PC-9 (cell line): ENCODE measurements around the gene BACH1. TPM values are rescaled to one million over a fixed set of nuclear protein-coding genes. Genes with fewer than 3 reads are reported as not detected.

Source experiments
- BruUV-seq: library from RNA; stranded (reverse); fragments of 400-500 nt; replicated peaks from 2 replicates; lab custom pipeline; 2021; lab: Mats Ljungman, UMichigan
- CTCF ChIA-PET: fragments of 300-600 bp; sonication (Branson Sonifier 250); formaldehyde crosslinking; loops from one replicate; lab custom pipeline; 2022; ENCODE audit warnings: antibody characterized with exemption; lab: Charles Lee
- POLR2A ChIA-PET: fragments of 300-600 bp; sonication (Branson Sonifier 250); formaldehyde crosslinking; loops from one replicate; lab custom pipeline; 2022; ENCODE audit warnings: antibody characterized with exemption; ENCODE audit not compliant: unreplicated experiment; lab: Charles Lee
- DNase-seq, 2 experiments: peaks; one replicate each; pipeline versions ENCODE4 v3.0.0 to v3.0.0-alpha.2; 2015 to 2022; ENCODE audit warnings: mixed read lengths in 1 of 2
- H2AFZ ChIP-seq: fragments of 200-600 bp; sonication (generic); 2 replicates; pipeline ENCODE4 v1.8.1; 2017; ENCODE audit warnings: antibody characterized with exemption
- H3F3A ChIP-seq: fragments of 200-600 bp; sonication (generic); 2 replicates; pipeline ENCODE4 v1.8.1; 2017; ENCODE audit warnings: antibody characterized with exemption, mild to moderate bottlenecking, low read depth; ENCODE audit not compliant: insufficient read depth
- H3K27ac ChIP-seq: fragments of 200-600 bp; sonication (generic); 2 replicates; pipeline ENCODE4 v1.6.1; 2016; ENCODE audit warnings: mixed run types
- H3K27me3 ChIP-seq: fragments of 200-600 bp; sonication (generic); 2 replicates; pipeline ENCODE4 v1.6.1; 2016; ENCODE audit warnings: low read depth, mixed run types; ENCODE audit not compliant: insufficient read depth
- H3K36me3 ChIP-seq: fragments of 200-600 bp; sonication (generic); 2 replicates; pipeline ENCODE4 v1.6.1; 2016; ENCODE audit warnings: low read depth, mixed run types
- H3K4me1 ChIP-seq: fragments of 200-600 bp; sonication (generic); replicated peaks from 2 replicates; pipeline ENCODE4 v1.6.1; 2016; ENCODE audit warnings: mixed run types; ENCODE audit not compliant: insufficient read depth
- H3K4me2 ChIP-seq: fragments of 200-600 bp; sonication (generic); 2 replicates; pipeline ENCODE4 v1.6.1; 2017; ENCODE audit warnings: mixed run types
- H3K4me3 ChIP-seq: fragments of 200-600 bp; sonication (generic); 2 replicates; pipeline ENCODE4 v1.6.1; 2016; ENCODE audit warnings: mixed run types
- H3K79me2 ChIP-seq: fragments of 200-600 bp; sonication (generic); 2 replicates; pipeline ENCODE4 v1.6.1; 2017; ENCODE audit warnings: low read depth, mixed run types
- H3K9me2 ChIP-seq: fragments of 200-600 bp; sonication (generic); 2 replicates; pipeline ENCODE4 v1.8.1; 2017; ENCODE audit warnings: mild to moderate bottlenecking; ENCODE audit not compliant: insufficient read depth
- H3K9me3 ChIP-seq: fragments of 200-600 bp; sonication (generic); 2 replicates; pipeline ENCODE4 v1.8.1; 2016; ENCODE audit warnings: low read depth; ENCODE audit not compliant: insufficient read depth
- H4K20me1 ChIP-seq: fragments of 200-600 bp; sonication (generic); 2 replicates; pipeline ENCODE4 v1.8.1; 2017; ENCODE audit not compliant: insufficient read depth
- CTCF ChIP-seq: fragments of 200-600 bp; sonication (generic); conservative IDR thresholded peaks from 2 replicates; pipeline ENCODE4 v1.6.1; 2017; ENCODE audit warnings: mixed run types, antibody characterized with exemption, mild to moderate bottlenecking, moderate library complexity
- EZH2 ChIP-seq: fragments of 200-600 bp; sonication (generic); IDR thresholded peaks from 2 replicates; pipeline ENCODE4 v1.8.0; 2017; ENCODE audit warnings: antibody characterized with exemption, low read depth
- intact Hi-C: fragments of 100-400 bp; cut with micrococcal nuclease; formaldehyde crosslinking; loops from one replicate; pipeline ENCODE4 v1.10.0; 2022; ENCODE audit not compliant: unreplicated experiment
- total RNA-seq: library from RNA; stranded (reverse); gene quantifications from 2 replicates; pipeline ENCODE4 v1.2.3, GENCODE V29; 2021

Gene BACH1
- total RNA-seq, 1 experiment from 2014 or later = 39.9 TPM

DNA sequence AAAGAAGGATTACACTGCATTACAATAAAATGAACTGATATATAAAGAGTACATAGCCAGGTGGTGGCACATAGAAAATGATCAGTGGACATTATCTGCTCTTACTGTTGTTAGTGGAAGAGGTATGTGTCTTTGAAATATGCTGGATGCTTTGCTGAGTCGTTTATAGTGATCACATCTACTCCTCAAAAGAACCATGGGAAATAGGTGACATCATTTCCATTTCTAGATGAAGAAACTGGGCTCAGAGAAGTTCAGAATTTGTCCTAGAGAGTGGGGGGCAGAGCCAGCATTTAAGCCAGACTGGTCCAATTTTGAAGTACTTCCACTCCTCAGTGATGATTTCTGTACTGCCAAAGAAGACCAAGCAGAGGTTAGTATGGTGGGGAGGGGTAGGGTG lies 34.0 kb upstream of the BACH1 start:
- H3K36me3 ChIP-seq = no peaks in the 10 kb centered on the region
- no peaks in the 10 kb centered on the region for H4K20me1 ChIP-seq
- intact Hi-C loops = no loop called here
- no peaks in the 10 kb centered on the region for H3K27me3 ChIP-seq
- no peak overlapping the region for H3K27ac ChIP-seq
- H3K9me2 ChIP-seq = no peaks in the 10 kb centered on the region
- no peak overlapping the region for H3K4me2 ChIP-seq
- no peak for DNase-seq
- POLR2A ChIA-PET = no interaction called here
- no peak overlapping the region for H3K4me3 ChIP-seq
- H3K79me2 ChIP-seq = peaks cover 4% of the 10 kb centered on the region; the same call in 1 of the 2 replicates
- no peak overlapping the region for H2AFZ ChIP-seq
- peaks cover 13% of the 10 kb centered on the region for H3K4me1 ChIP-seq
- H3F3A ChIP-seq = no peaks in the 10 kb centered on the region
- BruUV-seq = no TSS peak
- peaks cover 3% of the 10 kb centered on the region; the same call in 1 of the 2 replicates for H3K9me3 ChIP-seq
- TF ChIP-seq CTCF (no peak), EZH2 (no peak)
- CTCF ChIA-PET = no interaction called here

GRCh38 chr21:29265690-29266479 lies 32.8 kb upstream of the BACH1 start:
- no peaks in the 10 kb centered on the region for H3K9me2 ChIP-seq
- H3K4me2 ChIP-seq = no peak overlapping the region
- no peak for DNase-seq
- no peaks in the 10 kb centered on the region for H3K36me3 ChIP-seq
- H3K27ac ChIP-seq = no peak overlapping the region
- ChIA-PET CTCF (no interaction called here), POLR2A (no interaction called here)
- H2AFZ ChIP-seq = no peak overlapping the region
- intact Hi-C loops = no loop called here
- peaks cover 3% of the 10 kb centered on the region; the same call in 1 of the 2 replicates for H3K9me3 ChIP-seq
- H4K20me1 ChIP-seq = no peaks in the 10 kb centered on the region
- TF ChIP-seq EZH2 = no peak
- TF ChIP-seq CTCF = no peak
- no TSS peak for BruUV-seq
- no peaks in the 10 kb centered on the region for H3F3A ChIP-seq
- H3K4me1 ChIP-seq = 0 out of 2 replicates have a peak, but pooled peaks cover 3% of the 10 kb centered on the region
- H3K79me2 ChIP-seq = no peaks in the 10 kb centered on the region
- H3K27me3 ChIP-seq = no peaks in the 10 kb centered on the region
- H3K4me3 ChIP-seq = no peak overlapping the region

DNA sequence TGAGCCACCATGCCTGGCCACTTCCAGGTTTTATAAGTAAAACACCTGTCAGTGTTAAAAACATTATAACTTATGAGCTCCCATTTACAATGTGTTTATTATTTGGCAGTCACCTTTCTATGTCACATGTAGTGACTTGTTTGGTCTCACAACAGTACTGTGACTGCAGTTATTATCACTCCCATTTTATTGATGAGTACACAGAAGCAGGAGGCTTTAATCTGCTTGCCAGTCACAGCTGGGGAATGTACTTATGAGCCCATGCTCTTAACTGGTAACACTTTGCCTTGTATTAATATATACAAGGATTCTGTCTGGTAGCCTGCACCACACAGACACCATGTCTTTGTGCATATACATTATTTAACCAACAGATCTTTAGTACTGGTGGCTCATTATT lies 31.1 kb upstream of the BACH1 start:
- Histone ChIP-seq H3K79me2 (no peaks in the 10 kb centered on the region), H3K4me2 (no peak overlapping the region), H3K4me1 (no peaks in the 10 kb centered on the region), H3K4me3 (no peak overlapping the region), H3K36me3 (no peaks in the 10 kb centered on the region), H4K20me1 (no peaks in the 10 kb centered on the region), H3K9me2 (no peaks in the 10 kb centered on the region), H3K9me3 (no peaks in the 10 kb centered on the region; the same call in 1 of the 2 replicates), H2AFZ (no peak overlapping the region), H3K27ac (no peak overlapping the region), H3K27me3 (no peaks in the 10 kb centered on the region), H3F3A (no peaks in the 10 kb centered on the region)
- DNase-seq = no peak
- CTCF ChIA-PET = no interaction called here
- TF ChIP-seq EZH2 (no peak), CTCF (no peak)
- POLR2A ChIA-PET = no interaction called here
- no TSS peak for BruUV-seq
- intact Hi-C loops = no loop called here
